DOHH2 (cell line): ENCODE measurements around the gene SPATA19.

ENCODE experiments used
- H3F3A ChIP-seq: fragments of 200-600 bp; sonication (generic), shearing (Covaris generic); 2 replicates; pipeline ENCODE4 v1.6.0; 2016; ENCODE audit warnings: antibody characterized with exemption, mild to moderate bottlenecking; ENCODE audit not compliant: control insufficient read depth, insufficient read depth
- H3K27ac ChIP-seq: fragments of 200-600 bp; sonication (generic); 2 replicates; pipeline ENCODE4 v1.5.1; 2014; ENCODE audit warnings: low read depth, mild to moderate bottlenecking, low read length, moderate library complexity
- H3K27me3 ChIP-seq: fragments of 200-600 bp; sonication (generic); 2 replicates; pipeline ENCODE4 v1.6.1; 2014; ENCODE audit warnings: mild to moderate bottlenecking, low read length, mixed read lengths; ENCODE audit not compliant: control insufficient read depth
- H3K36me3 ChIP-seq: fragments of 200-600 bp; sonication (generic); 2 replicates; pipeline ENCODE4 v1.6.1; 2014; ENCODE audit warnings: mild to moderate bottlenecking, low read length, moderate library complexity, mixed read lengths; ENCODE audit not compliant: control insufficient read depth
- H3K4me1 ChIP-seq: fragments of 200-600 bp; sonication (generic); 2 replicates; pipeline ENCODE4 v1.6.1; 2014; ENCODE audit warnings: mild to moderate bottlenecking, low read length, mixed read lengths; ENCODE audit not compliant: control insufficient read depth
- H3K4me2 ChIP-seq: fragments of 200-600 bp; sonication (generic); 2 replicates; pipeline ENCODE4 v1.6.0; 2014; ENCODE audit warnings: mild to moderate bottlenecking, low read length, moderate library complexity
- H3K4me3 ChIP-seq: fragments of 200-600 bp; sonication (generic); 2 replicates; pipeline ENCODE4 v1.5.1; 2014; ENCODE audit warnings: mild to moderate bottlenecking, low read length, mixed read lengths
- H3K79me2 ChIP-seq: fragments of 200-600 bp; sonication (generic); 2 replicates; pipeline ENCODE4 v1.6.1; 2014; ENCODE audit warnings: mild to moderate bottlenecking, low read length, mixed read lengths; ENCODE audit not compliant: control insufficient read depth
- H3K9me2 ChIP-seq: fragments of 200-600 bp; sonication (generic); replicated peaks from 2 replicates; pipeline ENCODE4 v1.6.1; 2014; ENCODE audit warnings: mild to moderate bottlenecking, low read length, mixed read lengths; ENCODE audit not compliant: control insufficient read depth
- H3K9me3 ChIP-seq: fragments of 200-600 bp; sonication (generic); 2 replicates; pipeline ENCODE4 v1.6.1; 2014; ENCODE audit warnings: antibody characterized with exemption, low read length, mixed read lengths; ENCODE audit not compliant: control insufficient read depth, insufficient read depth
- H4K20me1 ChIP-seq: fragments of 200-600 bp; sonication (generic); 2 replicates; pipeline ENCODE4 v1.6.0; 2014; ENCODE audit warnings: low read depth, mild to moderate bottlenecking, antibody characterized with exemption, low read length, moderate library complexity; ENCODE audit not compliant: control insufficient read depth, insufficient read depth
- CTCF ChIP-seq: fragments of 200-600 bp; sonication (generic); IDR thresholded peaks from one replicate; pipeline ENCODE4 v1.5.1; 2014; ENCODE audit warnings: antibody characterized with exemption, mild to moderate bottlenecking, low read depth, low read length; ENCODE audit not compliant: poor library complexity, severe bottlenecking
- EZH2phosphoT487 ChIP-seq: fragments of 200-600 bp; sonication (generic); IDR thresholded peaks from 2 replicates; pipeline ENCODE4 v1.6.1; 2017; ENCODE audit warnings: borderline replicate concordance, mild to moderate bottlenecking, antibody characterized with exemption, low read length, moderate library complexity, mixed read lengths

SPATA19 gene

DNA sequence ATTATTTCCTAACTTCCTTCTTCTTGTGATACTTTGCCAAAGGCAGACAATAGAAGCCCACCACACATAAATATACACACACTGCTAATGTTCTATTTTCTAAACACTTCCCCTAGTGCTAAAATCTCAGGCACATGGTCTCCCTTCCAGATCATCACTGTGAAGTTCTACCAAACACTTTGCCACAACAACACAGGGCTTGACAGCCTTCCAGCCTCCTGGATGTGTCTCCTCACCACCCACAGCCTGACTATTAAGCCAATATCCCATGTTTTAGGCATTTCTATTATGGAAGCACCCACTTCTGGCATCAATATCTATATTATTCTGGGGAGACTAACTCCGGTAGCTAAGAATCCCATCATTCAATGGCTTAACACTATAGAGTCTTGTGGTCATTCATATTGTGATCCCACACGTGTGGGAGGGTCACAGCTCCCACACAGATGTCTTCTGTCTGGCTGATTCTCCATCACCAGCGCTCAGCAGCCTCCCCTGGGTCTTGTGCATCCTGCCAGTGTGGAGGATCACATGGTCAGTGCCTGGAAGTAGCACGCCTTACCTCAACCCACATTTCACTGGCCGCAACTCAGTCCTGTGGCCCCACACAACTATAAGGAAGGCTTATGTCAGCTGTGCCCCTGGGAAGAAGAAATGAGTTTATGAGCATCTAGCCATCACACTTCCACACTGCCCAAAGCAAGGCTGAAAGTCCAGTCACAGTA, 29.0 kb downstream of the SPATA19 start:
- no peak overlapping the region for H3K4me3 ChIP-seq
- H3F3A ChIP-seq, result no peaks in the 10 kb centered on the region
- no peaks in the 10 kb centered on the region for H3K9me2 ChIP-seq
- no peaks in the 10 kb centered on the region for H3K4me1 ChIP-seq
- H3K4me2 ChIP-seq, result no peak overlapping the region
- no peak overlapping the region for H3K27ac ChIP-seq
- no peaks in the 10 kb centered on the region for H3K36me3 ChIP-seq
- H4K20me1 ChIP-seq, result no peaks in the 10 kb centered on the region
- no peaks in the 10 kb centered on the region for H3K27me3 ChIP-seq
- TF ChIP-seq EZH2phosphoT487, result no peak
- TF ChIP-seq CTCF, result no peak
- H3K9me3 ChIP-seq, result no peaks in the 10 kb centered on the region
- H3K79me2 ChIP-seq, result no peaks in the 10 kb centered on the region

DNA sequence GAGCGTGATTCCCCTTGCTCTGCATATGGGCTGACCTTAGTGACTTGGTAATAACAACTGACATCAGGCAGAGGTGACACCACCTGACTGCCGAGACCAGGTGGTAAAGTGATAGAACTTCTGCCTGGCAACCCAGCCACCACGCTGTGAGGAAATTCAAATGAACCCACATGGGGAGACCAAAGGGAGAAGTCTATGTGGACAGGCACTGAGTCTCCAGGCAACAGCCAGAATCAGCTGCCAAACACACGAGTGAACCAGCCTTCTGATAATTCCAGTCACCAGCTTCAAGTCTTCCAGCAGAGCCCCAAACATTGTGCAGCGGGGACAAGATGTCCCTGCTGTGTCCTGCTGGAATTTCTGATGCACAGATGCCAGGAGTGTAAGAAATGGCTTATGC, 29.7 kb downstream of the SPATA19 start:
- H3K27me3 ChIP-seq, result no peaks in the 10 kb centered on the region
- no peak overlapping the region for H3K4me3 ChIP-seq
- no peak overlapping the region for H3K27ac ChIP-seq
- TF ChIP-seq EZH2phosphoT487 (no peak), CTCF (no peak)
- H4K20me1 ChIP-seq, result no peaks in the 10 kb centered on the region
- H3K4me1 ChIP-seq, result no peaks in the 10 kb centered on the region
- no peaks in the 10 kb centered on the region for H3K9me3 ChIP-seq
- H3K4me2 ChIP-seq, result no peak overlapping the region
- no peaks in the 10 kb centered on the region for H3K9me2 ChIP-seq
- no peaks in the 10 kb centered on the region for H3K79me2 ChIP-seq
- no peaks in the 10 kb centered on the region for H3K36me3 ChIP-seq
- H3F3A ChIP-seq, result no peaks in the 10 kb centered on the region

GRCh38 chr11:133814588-133815100, 30.7 kb downstream of the SPATA19 start:
- Histone ChIP-seq H4K20me1 (no peaks in the 10 kb centered on the region), H3K4me2 (no peak overlapping the region), H3K27me3 (no peaks in the 10 kb centered on the region), H3K9me3 (no peaks in the 10 kb centered on the region), H3K4me1 (no peaks in the 10 kb centered on the region), H3K27ac (no peak overlapping the region), H3K36me3 (no peaks in the 10 kb centered on the region), H3K79me2 (no peaks in the 10 kb centered on the region), H3F3A (no peaks in the 10 kb centered on the region), H3K9me2 (no peaks in the 10 kb centered on the region), H3K4me3 (no peak overlapping the region)
- no peak for TF ChIP-seq CTCF
- no peak for TF ChIP-seq EZH2phosphoT487
